GM06990 (cell line): ENCODE data around the gene FOXN3.

Source experiments
- DNase-seq: peaks from one replicate; pipeline ENCODE4 v3.0.0-alpha.2; 2011; ENCODE audit not compliant: insufficient read length; ENCODE audit errors: extremely low read depth
- H3K27me3 ChIP-seq: replicated peaks from 2 replicates; pipeline ENCODE4 v1.6.0; 2011; ENCODE audit warnings: low read length; ENCODE audit not compliant: control insufficient read depth, insufficient read depth
- H3K36me3 ChIP-seq: 2 replicates; pipeline ENCODE4 v1.5.1; 2011; ENCODE audit warnings: low read length; ENCODE audit not compliant: control insufficient read depth, insufficient read depth
- H3K4me3 ChIP-seq: replicated peaks from 2 replicates; pipeline ENCODE4 v1.5.1; 2011; ENCODE audit warnings: low read depth, mild to moderate bottlenecking, control low read depth, low read length
- CTCF ChIP-seq: IDR thresholded peaks from 2 replicates; pipeline ENCODE4 v1.5.1; 2011; ENCODE audit warnings: low read length, control low read depth, mild to moderate bottlenecking, inconsistent platforms; ENCODE audit not compliant: insufficient read depth, poor library complexity, severe bottlenecking

FOXN3 gene

GRCh38 chr14:89268514-89268913 is 148.5 kb downstream of the FOXN3 start:
- no peak overlapping the region for H3K4me3 ChIP-seq
- TF ChIP-seq CTCF = no peak
- H3K27me3 ChIP-seq = no peaks in the 10 kb centered on the region
- no peaks in the 10 kb centered on the region for H3K36me3 ChIP-seq
- no peak for DNase-seq

- H3K27me3 ChIP-seq = no peaks in the 10 kb centered on the region
- DNase-seq = no peak
- H3K4me3 ChIP-seq = no peak overlapping the region
- H3K36me3 ChIP-seq = no peaks in the 10 kb centered on the region
- TF ChIP-seq CTCF = no peak
These were observed 149.4 kb downstream of the FOXN3 start for GRCh38 chr14:89267656-89268055.

DNA sequence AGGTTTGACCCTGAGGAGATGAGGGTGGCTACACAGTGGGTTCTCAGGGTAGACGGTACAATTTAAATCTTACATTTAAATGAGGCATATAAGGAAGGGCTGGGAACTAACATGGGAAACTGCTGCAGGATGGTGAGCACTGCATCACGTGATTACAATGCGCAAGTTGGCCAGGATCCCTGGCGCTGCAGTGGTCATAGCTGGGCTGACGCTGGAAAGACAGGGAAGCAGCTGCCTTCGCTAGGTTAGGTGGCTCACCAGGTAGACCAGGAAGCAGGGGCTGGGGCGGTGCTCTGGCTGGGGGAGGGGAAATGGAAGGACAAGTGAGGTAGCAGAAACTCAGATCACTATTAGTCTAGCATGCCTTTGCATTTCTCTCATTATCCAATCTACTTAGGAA is 149.9 kb downstream of the FOXN3 start:
- no peak for DNase-seq
- Histone ChIP-seq H3K4me3 (no peak overlapping the region), H3K36me3 (no peaks in the 10 kb centered on the region), H3K27me3 (no peaks in the 10 kb centered on the region)
- TF ChIP-seq CTCF = no peak

GRCh38 chr14:89266754-89267153 is 150.3 kb downstream of the FOXN3 start:
- Histone ChIP-seq H3K36me3 (no peaks in the 10 kb centered on the region), H3K4me3 (no peak overlapping the region), H3K27me3 (no peaks in the 10 kb centered on the region)
- TF ChIP-seq CTCF = no peak
- DNase-seq = no peak

GRCh38 chr14:89265234-89265633 is 151.8 kb downstream of the FOXN3 start:
- Histone ChIP-seq H3K36me3 (no peaks in the 10 kb centered on the region; the same call in 1 of the 2 replicates), H3K27me3 (no peaks in the 10 kb centered on the region), H3K4me3 (no peak overlapping the region)
- DNase-seq = no peak
- TF ChIP-seq CTCF = no peak

DNA sequence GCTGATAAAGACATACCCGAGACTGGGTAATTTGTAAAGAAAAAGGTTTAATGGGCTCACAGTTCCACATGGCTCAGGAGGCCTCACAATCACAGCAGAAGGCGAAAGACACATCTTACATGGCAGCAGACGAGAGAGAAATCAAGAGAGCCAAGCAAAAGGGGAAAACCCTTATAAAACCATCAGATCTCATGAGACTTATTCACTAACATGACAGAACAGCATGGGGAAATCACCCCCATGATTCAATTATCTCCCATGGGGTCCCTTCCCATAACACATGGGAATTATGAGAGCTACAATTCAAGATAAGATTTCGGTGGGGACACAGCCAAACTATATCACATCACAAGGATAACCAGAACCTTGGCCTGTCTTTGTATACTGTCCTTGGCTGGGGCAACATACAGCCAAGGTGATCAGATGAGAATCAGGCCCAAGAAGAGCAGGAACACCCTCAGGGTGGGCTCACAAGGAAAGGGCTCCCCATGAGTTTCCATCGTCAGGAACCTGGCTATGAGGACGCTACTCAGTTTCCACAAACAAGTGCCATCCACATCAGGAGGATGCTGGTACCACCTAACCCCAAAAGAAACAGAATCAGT is 152.7 kb downstream of the FOXN3 start:
- Histone ChIP-seq H3K36me3 (no peaks in the 10 kb centered on the region; the same call in 1 of the 2 replicates), H3K4me3 (no peak overlapping the region), H3K27me3 (no peaks in the 10 kb centered on the region)
- DNase-seq = no peak
- TF ChIP-seq CTCF = no peak
